Panc1 (cell line): ENCODE data around the gene MAPKAP1.

Experiments used
- POLR2AphosphoS5 ChIP-seq: IDR thresholded peaks from 2 replicates; pipeline ENCODE4 v1.6.1; 2012; ENCODE audit warnings: mild to moderate bottlenecking, low read depth, low read length, moderate library complexity
- SIN3A ChIP-seq: IDR thresholded peaks from 2 replicates; pipeline ENCODE4 v1.6.1; 2012; ENCODE audit warnings: low read depth, mild to moderate bottlenecking, low read length, moderate library complexity, borderline replicate concordance; ENCODE audit not compliant: insufficient read depth
- TCF7L2 ChIP-seq: IDR thresholded peaks from 2 replicates; pipeline ENCODE4 v1.6.1; 2011; ENCODE audit warnings: mild to moderate bottlenecking, low read depth, low read length, inconsistent platforms
- TF ChIP-seq, protein P1 (sequence below): fragments of 450-650 bp; IDR thresholded peaks from 2 replicates; pipeline ENCODE4 v1.5.1; 2017; ENCODE audit warnings: mild to moderate bottlenecking
- TF ChIP-seq, protein P2 (sequence below), 2 experiments: IDR thresholded peaks; 2 replicates each; pipeline ENCODE4 v1.6.1; 2011 to 2012; ENCODE audit warnings: low read depth in 2 of 2, control low read depth in 1 of 2, low read length in 1 of 2, mild to moderate bottlenecking in 1 of 2, moderate library complexity in 1 of 2; ENCODE audit not compliant: insufficient read depth in 1 of 2

DNA sequence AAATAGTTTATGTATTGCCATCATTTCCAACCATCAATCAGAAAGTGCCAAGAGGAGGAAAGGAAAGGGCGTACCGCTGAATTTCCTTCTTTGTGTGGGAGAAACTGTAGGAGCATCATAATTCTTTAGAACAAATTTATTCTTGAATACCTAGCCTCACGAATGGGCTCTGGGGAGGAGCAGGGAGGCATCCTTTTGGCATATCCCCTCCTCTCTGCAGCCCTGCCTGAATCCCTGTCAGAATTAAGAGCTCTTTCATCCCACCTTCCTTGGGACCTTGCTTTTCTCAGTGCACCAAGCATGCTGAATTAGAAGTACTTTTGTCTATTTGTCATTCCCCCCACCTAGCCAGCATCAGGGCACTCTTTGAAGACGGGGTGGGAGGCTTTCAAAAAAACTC lies 189.4 kb downstream of the MAPKAP1 start:
- TF ChIP-seq, protein P1, sequence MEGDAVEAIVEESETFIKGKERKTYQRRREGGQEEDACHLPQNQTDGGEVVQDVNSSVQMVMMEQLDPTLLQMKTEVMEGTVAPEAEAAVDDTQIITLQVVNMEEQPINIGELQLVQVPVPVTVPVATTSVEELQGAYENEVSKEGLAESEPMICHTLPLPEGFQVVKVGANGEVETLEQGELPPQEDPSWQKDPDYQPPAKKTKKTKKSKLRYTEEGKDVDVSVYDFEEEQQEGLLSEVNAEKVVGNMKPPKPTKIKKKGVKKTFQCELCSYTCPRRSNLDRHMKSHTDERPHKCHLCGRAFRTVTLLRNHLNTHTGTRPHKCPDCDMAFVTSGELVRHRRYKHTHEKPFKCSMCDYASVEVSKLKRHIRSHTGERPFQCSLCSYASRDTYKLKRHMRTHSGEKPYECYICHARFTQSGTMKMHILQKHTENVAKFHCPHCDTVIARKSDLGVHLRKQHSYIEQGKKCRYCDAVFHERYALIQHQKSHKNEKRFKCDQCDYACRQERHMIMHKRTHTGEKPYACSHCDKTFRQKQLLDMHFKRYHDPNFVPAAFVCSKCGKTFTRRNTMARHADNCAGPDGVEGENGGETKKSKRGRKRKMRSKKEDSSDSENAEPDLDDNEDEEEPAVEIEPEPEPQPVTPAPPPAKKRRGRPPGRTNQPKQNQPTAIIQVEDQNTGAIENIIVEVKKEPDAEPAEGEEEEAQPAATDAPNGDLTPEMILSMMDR, result no peak
- TF ChIP-seq POLR2AphosphoS5 (no peak), TCF7L2 (no peak), SIN3A (no peak)
- TF ChIP-seq, protein P2, sequence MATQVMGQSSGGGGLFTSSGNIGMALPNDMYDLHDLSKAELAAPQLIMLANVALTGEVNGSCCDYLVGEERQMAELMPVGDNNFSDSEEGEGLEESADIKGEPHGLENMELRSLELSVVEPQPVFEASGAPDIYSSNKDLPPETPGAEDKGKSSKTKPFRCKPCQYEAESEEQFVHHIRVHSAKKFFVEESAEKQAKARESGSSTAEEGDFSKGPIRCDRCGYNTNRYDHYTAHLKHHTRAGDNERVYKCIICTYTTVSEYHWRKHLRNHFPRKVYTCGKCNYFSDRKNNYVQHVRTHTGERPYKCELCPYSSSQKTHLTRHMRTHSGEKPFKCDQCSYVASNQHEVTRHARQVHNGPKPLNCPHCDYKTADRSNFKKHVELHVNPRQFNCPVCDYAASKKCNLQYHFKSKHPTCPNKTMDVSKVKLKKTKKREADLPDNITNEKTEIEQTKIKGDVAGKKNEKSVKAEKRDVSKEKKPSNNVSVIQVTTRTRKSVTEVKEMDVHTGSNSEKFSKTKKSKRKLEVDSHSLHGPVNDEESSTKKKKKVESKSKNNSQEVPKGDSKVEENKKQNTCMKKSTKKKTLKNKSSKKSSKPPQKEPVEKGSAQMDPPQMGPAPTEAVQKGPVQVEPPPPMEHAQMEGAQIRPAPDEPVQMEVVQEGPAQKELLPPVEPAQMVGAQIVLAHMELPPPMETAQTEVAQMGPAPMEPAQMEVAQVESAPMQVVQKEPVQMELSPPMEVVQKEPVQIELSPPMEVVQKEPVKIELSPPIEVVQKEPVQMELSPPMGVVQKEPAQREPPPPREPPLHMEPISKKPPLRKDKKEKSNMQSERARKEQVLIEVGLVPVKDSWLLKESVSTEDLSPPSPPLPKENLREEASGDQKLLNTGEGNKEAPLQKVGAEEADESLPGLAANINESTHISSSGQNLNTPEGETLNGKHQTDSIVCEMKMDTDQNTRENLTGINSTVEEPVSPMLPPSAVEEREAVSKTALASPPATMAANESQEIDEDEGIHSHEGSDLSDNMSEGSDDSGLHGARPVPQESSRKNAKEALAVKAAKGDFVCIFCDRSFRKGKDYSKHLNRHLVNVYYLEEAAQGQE (IDR thresholded peaks at IDR 0.05; ENCODE audit: insufficient read depth in 1 of 2, low read depth in 2 of 2, low read length in 1 of 2), result no peak
